GM12878 (cell line): ENCODE measurements around the gene MSX1. TPM values are rescaled to one million over a fixed set of nuclear protein-coding genes. Genes with fewer than 3 reads are reported as not detected.

ENCODE experiments used
- CBX3 ChIP-seq: fragments of 200-600 bp; sonication (generic); IDR thresholded peaks from 2 replicates; pipeline ENCODE4 v1.6.1; 2016; ENCODE audit warnings: low read depth, borderline replicate concordance
- CEBPB ChIP-seq, 2 experiments: fragments of 150-350 bp in 1 of 2; IDR thresholded peaks; 2 replicates each; pipeline ENCODE4 v1.6.1; 2012 to 2014; ENCODE audit warnings: low read depth in 2 of 2, low read length in 2 of 2, borderline replicate concordance in 1 of 2, inconsistent platforms in 1 of 2
- CREM ChIP-seq: IDR thresholded peaks from 2 replicates; pipeline ENCODE4 v1.6.1; 2014; ENCODE audit warnings: antibody characterized with exemption, low read depth
- CTCF ChIP-seq, 3 experiments: IDR thresholded peaks in 2 of 3; conservative IDR thresholded peaks in 1 of 3; 2 replicates each; pipeline ENCODE4 v1.5.1; 2011; ENCODE audit warnings: low read depth in 3 of 3, low read length in 3 of 3, mild to moderate bottlenecking in 3 of 3, control low read depth in 2 of 3, moderate library complexity in 2 of 3, inconsistent platforms in 1 of 3, mixed read lengths in 1 of 3; ENCODE audit not compliant: control insufficient read depth in 2 of 3, insufficient read depth in 1 of 3; ENCODE audit errors: extremely low read depth in 1 of 3
- E2F4 ChIP-seq: IDR thresholded peaks from 2 replicates; pipeline ENCODE4 v1.6.1; 2012; ENCODE audit warnings: low read depth, low read length, improper control_type of control experiment
- HDGF ChIP-seq: fragments of 450-650 bp; IDR thresholded peaks from 2 replicates; pipeline ENCODE4 v1.6.1; 2016; ENCODE audit warnings: antibody characterized with exemption
- NRF1 ChIP-seq: conservative IDR thresholded peaks from 2 replicates; pipeline ENCODE4 v1.6.1; 2011; ENCODE audit warnings: mild to moderate bottlenecking, low read depth, low read length, improper control_type of control experiment
- ZBTB11 ChIP-seq: fragments of 450-650 bp; formaldehyde crosslinking; IDR thresholded peaks from 2 replicates; pipeline ENCODE4 v1.5.0; 2022; ENCODE audit warnings: mild to moderate bottlenecking, missing genetic modification characterization
- polyA plus RNA-seq, 11 experiments: library from polyadenylated mRNA; depleted of rRNA in 4 of 11; unstranded in 6 of 11; stranded (reverse) in 5 of 11; fragments of >200 nt; fragmentation: Nextera tagmentation in 4 of 11; fragmentation: Illumina TruSeq in 1 of 11; extraction: Ambion mirVana in 4 of 11; extraction: Trizol in 1 of 11; gene quantifications; 1 replicate in 1 of 11; 2 replicates in 10 of 11; pipeline versions ENCODE4 v1.2.1 to v1.2.3, GENCODE V29; 2011 to 2016; ENCODE audit warnings: inconsistent platforms in 2 of 11, missing spikeins in 2 of 11, low read depth in 1 of 11
- total RNA-seq, 4 experiments: library from RNA; depleted of rRNA in 3 of 4; stranded (reverse); fragments of >200 nt in 3 of 4; fragmentation: Illumina TruSeq in 1 of 4; extraction: Trizol in 1 of 4; gene quantifications; 2 replicates each; pipeline versions ENCODE4 v1.2.1 to v1.2.3, GENCODE V29; 2013 to 2021

MSX1 gene
- total and polyA plus RNA-seq, 10 of the 15 experiments (the other 5 are each of a cell fraction or from before 2014, with no cell fraction given) = 0.04 to 0.56 (median 0.15) TPM; not detected in 2

DNA sequence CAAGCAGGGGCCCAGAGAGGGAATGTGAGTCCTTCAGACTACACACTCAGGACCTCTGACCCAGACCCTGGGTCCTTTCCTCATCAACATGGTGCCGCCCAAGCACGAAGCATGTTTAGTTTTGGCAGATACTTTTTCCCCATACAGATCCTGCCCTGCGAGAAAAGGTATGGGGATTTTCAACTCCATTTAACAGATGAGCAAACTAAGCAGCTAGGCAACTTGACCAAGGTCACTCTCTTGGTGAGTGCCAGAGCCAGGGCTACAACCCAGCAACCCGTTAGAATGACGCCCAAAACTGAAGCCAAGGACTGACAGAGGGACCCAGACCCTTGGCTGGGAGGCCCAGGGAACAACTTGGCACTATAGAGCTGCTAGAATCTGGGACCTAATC is 40.3 kb upstream of the MSX1 start (continued):
- TF ChIP-seq CTCF (IDR thresholded peaks at IDR 0.05 in 2 of 3, conservative IDR thresholded peaks at IDR 0.05 in 1 of 3; ENCODE audit: control insufficient read depth in 2 of 3, extremely low read depth in 1 of 3, insufficient read depth in 1 of 3, low read depth in 3 of 3, low read length in 3 of 3) = no peak
- no peak for TF ChIP-seq CEBPB (IDR thresholded peaks at IDR 0.05; ENCODE audit: borderline replicate concordance in 1 of 2, low read depth in 2 of 2, low read length in 2 of 2)
- no peak for TF ChIP-seq NRF1
- no peak for TF ChIP-seq CREM
- TF ChIP-seq E2F4 = no peak
- TF ChIP-seq CBX3 = no peak
- no peak for TF ChIP-seq ZBTB11 (CRISPR knock-in tag)
- no peak for TF ChIP-seq HDGF
